DOHH2 (cell line): ENCODE results near the gene PTK7.

Source experiments
- EZH2phosphoT487 ChIP-seq: fragments of 200-600 bp; sonication (generic); IDR thresholded peaks from 2 replicates; pipeline ENCODE4 v1.6.1; 2017; ENCODE audit warnings: borderline replicate concordance, mild to moderate bottlenecking, antibody characterized with exemption, low read length, moderate library complexity, mixed read lengths
- TF ChIP-seq, protein P1 (sequence below): fragments of 200-600 bp; sonication (generic); IDR thresholded peaks from one replicate; pipeline ENCODE4 v1.5.1; 2014; ENCODE audit warnings: antibody characterized with exemption, mild to moderate bottlenecking, low read depth, low read length; ENCODE audit not compliant: poor library complexity, severe bottlenecking

DNA sequence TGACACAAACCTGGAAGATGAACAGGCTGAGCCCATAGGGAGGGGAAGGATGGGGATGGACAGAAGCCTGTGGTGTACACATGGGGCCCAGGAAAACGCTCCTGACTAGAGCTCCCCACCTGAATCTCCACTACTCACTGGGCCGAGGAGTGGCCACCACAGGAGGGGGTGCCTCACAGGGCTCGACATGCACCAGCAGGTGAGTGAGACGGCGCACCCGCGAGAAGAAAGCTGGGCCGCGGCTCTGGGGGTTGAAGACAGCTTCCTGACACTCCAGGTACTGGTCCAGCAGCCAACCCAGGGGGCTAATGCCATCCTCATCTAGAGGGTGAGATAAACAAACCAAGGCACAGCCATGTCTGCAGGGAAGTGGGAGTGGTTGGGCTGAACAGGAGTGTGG lies 32.8 kb upstream of the PTK7 start:
- TF ChIP-seq, protein P1, sequence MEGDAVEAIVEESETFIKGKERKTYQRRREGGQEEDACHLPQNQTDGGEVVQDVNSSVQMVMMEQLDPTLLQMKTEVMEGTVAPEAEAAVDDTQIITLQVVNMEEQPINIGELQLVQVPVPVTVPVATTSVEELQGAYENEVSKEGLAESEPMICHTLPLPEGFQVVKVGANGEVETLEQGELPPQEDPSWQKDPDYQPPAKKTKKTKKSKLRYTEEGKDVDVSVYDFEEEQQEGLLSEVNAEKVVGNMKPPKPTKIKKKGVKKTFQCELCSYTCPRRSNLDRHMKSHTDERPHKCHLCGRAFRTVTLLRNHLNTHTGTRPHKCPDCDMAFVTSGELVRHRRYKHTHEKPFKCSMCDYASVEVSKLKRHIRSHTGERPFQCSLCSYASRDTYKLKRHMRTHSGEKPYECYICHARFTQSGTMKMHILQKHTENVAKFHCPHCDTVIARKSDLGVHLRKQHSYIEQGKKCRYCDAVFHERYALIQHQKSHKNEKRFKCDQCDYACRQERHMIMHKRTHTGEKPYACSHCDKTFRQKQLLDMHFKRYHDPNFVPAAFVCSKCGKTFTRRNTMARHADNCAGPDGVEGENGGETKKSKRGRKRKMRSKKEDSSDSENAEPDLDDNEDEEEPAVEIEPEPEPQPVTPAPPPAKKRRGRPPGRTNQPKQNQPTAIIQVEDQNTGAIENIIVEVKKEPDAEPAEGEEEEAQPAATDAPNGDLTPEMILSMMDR: no peak
- no peak for TF ChIP-seq EZH2phosphoT487
